ENCODE data around the gene OR6K6.

- TF ChIP-seq CTCF (IDR thresholded peaks at IDR 0.05) = no peak
- TF ChIP-seq EP300 (IDR thresholded peaks at IDR 0.05) = no peak
- no peak for TF ChIP-seq POLR2A (IDR thresholded peaks at IDR 0.05)
Observed at GRCh38 chr1:158717344-158717743, 37.2 kb upstream of the OR6K6 start.

Data from suprapubic skin (tissue), 3 donors.